HepG2 (cell line): Measurements from ENCODE around the gene AP4S1.

ENCODE experiments used
- CBFB ChIP-seq: sonication (generic); formaldehyde crosslinking; IDR thresholded peaks from 2 replicates; pipeline ENCODE4 v1.4.0; 2020; ENCODE audit warnings: missing genetic modification reagents
- EZH2 ChIP-seq: conservative IDR thresholded peaks from 2 replicates; pipeline ENCODE4 v1.6.1; 2012; ENCODE audit warnings: mild to moderate bottlenecking, low read depth, low read length, moderate library complexity
- HNRNPLL ChIP-seq: fragments of 200-400 bp; formaldehyde crosslinking; IDR thresholded peaks from 2 replicates; pipeline ENCODE4 v1.6.1; 2017; ENCODE audit warnings: mild to moderate bottlenecking, low read depth, low read length; ENCODE audit not compliant: poor library complexity, severe bottlenecking
- MTA3 ChIP-seq: sonication (generic); formaldehyde crosslinking; IDR thresholded peaks from 2 replicates; pipeline ENCODE4 v1.4.0; 2020; ENCODE audit warnings: missing genetic modification reagents
- NR3C1 ChIP-seq: sonication (generic); formaldehyde crosslinking; IDR thresholded peaks from 2 replicates; pipeline ENCODE4 v1.4.0; 2020; ENCODE audit warnings: missing genetic modification reagents
- TCF12 ChIP-seq, 2 experiments: fragments of 450-650 bp in 1 of 2; sonication (generic) in 1 of 2; formaldehyde crosslinking in 1 of 2; IDR thresholded peaks; 2 replicates each; pipeline versions ENCODE4 v1.6.1 to v1.8.0; 2017 to 2022; ENCODE audit warnings: antibody characterized with exemption in 1 of 2, mild to moderate bottlenecking in 1 of 2, missing genetic modification reagents in 1 of 2, moderate library complexity in 1 of 2
- ZFYVE20 ChIP-seq: sonication (generic); formaldehyde crosslinking; IDR thresholded peaks from 2 replicates; pipeline ENCODE4 v1.8.0; 2023; ENCODE audit warnings: low read depth, mild to moderate bottlenecking, moderate library complexity, missing genetic modification reagents, borderline replicate concordance
- ZNF660 ChIP-seq: sonication (generic); formaldehyde crosslinking; IDR thresholded peaks from 2 replicates; pipeline ENCODE4 v1.5.1; 2020; ENCODE audit warnings: mild to moderate bottlenecking, low read depth, missing genetic modification reagents, borderline replicate concordance
- TF ChIP-seq, protein P1 (sequence below): sonication (generic); formaldehyde crosslinking; IDR thresholded peaks from 2 replicates; pipeline ENCODE4 v1.4.0; 2020; ENCODE audit warnings: mild to moderate bottlenecking, missing genetic modification reagents
- TF ChIP-seq, protein P2 (sequence below): sonication (generic); formaldehyde crosslinking; IDR thresholded peaks from 2 replicates; pipeline ENCODE4 v1.5.1; 2020; ENCODE audit warnings: mild to moderate bottlenecking, missing genetic modification reagents
- TF ChIP-seq, protein P3 (sequence below): sonication (generic); formaldehyde crosslinking; IDR thresholded peaks from 2 replicates; pipeline ENCODE4 v1.4.0; 2020; ENCODE audit warnings: low read depth, mild to moderate bottlenecking, missing genetic modification reagents

DNA sequence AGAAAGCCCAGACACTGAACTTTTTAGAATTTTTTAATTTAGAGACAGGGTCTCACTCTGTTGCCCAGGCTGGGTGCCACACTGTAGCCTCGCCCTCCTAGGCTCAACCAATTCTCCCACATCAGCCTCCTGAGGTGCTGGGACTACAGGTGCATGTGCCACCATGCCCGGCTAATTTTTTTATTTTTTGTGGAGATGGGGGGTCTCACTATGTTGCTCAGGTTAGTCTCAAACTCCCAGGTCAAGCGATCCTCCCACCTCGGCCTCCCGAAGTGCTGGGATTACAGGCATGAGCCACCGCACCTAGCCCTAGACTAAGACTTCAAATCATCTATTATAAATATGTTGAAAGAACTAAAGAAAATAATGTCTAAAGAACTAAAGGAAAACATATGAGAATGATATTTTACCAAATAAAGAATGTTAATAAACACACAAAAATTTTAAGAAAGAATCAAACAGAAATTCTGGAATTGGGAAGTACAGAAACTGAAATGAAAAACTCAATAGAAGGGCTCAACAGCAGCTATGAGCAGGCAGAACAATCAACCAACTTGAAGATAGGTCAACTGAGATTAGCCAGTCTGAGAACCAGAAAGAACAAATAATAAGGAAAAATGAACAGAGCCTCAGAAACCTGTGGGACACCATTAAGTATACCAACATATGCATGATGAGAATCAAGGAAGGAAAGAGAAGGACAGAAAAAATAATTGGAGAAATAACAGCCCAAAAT lies 26.2 kb upstream of the AP4S1 start:
- TF ChIP-seq CBFB (CRISPR knock-in tag): no peak
- no peak for TF ChIP-seq HNRNPLL
- no peak for TF ChIP-seq EZH2
- no peak for TF ChIP-seq TCF12 (IDR thresholded peaks at IDR 0.05)
- TF ChIP-seq TCF12 (CRISPR knock-in tag; IDR thresholded peaks at IDR 0.05): no peak
- no peak for TF ChIP-seq MTA3 (CRISPR knock-in tag)
- TF ChIP-seq, protein P1, sequence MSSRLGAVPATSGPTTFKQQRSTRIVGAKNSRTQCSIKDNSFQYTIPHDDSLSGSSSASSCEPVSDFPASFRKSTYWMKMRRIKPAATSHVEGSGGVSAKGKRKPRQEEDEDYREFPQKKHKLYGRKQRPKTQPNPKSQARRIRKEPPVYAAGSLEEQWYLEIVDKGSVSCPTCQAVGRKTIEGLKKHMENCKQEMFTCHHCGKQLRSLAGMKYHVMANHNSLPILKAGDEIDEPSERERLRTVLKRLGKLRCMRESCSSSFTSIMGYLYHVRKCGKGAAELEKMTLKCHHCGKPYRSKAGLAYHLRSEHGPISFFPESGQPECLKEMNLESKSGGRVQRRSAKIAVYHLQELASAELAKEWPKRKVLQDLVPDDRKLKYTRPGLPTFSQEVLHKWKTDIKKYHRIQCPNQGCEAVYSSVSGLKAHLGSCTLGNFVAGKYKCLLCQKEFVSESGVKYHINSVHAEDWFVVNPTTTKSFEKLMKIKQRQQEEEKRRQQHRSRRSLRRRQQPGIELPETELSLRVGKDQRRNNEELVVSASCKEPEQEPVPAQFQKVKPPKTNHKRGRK: no peak
- no peak for TF ChIP-seq ZNF660 (CRISPR knock-in tag)
- TF ChIP-seq, protein P2, sequence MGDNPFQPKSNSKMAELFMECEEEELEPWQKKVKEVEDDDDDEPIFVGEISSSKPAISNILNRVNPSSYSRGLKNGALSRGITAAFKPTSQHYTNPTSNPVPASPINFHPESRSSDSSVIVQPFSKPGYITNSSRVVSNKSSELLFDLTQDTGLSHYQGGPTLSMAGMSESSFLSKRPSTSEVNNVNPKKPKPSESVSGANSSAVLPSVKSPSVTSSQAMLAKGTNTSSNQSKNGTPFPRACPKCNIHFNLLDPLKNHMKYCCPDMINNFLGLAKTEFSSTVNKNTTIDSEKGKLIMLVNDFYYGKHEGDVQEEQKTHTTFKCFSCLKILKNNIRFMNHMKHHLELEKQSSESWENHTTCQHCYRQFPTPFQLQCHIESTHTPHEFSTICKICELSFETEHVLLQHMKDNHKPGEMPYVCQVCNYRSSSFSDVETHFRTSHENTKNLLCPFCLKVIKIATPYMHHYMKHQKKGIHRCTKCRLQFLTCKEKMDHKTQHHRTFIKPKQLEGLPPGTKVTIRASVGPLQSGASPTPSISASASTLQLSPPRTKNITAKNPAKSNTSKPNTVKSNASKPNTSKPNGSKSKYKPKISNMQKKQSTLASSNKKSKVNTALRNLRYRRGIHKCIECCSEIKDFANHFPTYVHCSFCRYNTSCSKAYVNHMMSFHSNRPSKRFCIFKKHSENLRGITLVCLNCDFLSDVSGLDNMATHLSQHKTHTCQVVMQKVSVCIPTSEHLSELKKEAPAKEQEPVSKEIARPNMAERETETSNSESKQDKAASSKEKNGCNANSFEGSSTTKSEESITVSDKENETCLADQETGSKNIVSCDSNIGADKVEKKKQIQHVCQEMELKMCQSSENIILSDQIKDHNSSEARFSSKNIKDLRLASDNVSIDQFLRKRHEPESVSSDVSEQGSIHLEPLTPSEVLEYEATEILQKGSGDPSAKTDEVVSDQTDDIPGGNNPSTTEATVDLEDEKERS: no peak
- TF ChIP-seq, protein P3, sequence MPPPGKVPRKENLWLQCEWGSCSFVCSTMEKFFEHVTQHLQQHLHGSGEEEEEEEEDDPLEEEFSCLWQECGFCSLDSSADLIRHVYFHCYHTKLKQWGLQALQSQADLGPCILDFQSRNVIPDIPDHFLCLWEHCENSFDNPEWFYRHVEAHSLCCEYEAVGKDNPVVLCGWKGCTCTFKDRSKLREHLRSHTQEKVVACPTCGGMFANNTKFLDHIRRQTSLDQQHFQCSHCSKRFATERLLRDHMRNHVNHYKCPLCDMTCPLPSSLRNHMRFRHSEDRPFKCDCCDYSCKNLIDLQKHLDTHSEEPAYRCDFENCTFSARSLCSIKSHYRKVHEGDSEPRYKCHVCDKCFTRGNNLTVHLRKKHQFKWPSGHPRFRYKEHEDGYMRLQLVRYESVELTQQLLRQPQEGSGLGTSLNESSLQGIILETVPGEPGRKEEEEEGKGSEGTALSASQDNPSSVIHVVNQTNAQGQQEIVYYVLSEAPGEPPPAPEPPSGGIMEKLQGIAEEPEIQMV (CRISPR knock-in tag): no peak
- no peak for TF ChIP-seq NR3C1 (CRISPR knock-in tag)
- no peak for TF ChIP-seq ZFYVE20
